Activated gamma-delta T cell (primary cell): Measurements from ENCODE around the gene PRR20D.
"Not testable (repeated sequence)": the region's sequence is repeated elsewhere in the genome, so short reads cannot be mapped to it uniquely, and the experiment has no call there.

ENCODE experiments used
- DNase-seq: peaks from one replicate; lab custom pipeline; 2025; lab: John Stamatoyannopoulos, UW
- total RNA-seq, 2 donors: gene quantifications; one replicate each; lab custom pipeline; 2026; lab: John Stamatoyannopoulos, UW

Gene PRR20D
- 0 reads per million in 2 donors for total RNA-seq

GRCh38 chr13:57160332-57160731 is at the start of gene PRR20D:
PRR20D (plus strand) TSS chr13:57160632; CDS start chr13:57161019, 387 bp downstream.
- not testable (repeated sequence) for DNase-seq

DNA sequence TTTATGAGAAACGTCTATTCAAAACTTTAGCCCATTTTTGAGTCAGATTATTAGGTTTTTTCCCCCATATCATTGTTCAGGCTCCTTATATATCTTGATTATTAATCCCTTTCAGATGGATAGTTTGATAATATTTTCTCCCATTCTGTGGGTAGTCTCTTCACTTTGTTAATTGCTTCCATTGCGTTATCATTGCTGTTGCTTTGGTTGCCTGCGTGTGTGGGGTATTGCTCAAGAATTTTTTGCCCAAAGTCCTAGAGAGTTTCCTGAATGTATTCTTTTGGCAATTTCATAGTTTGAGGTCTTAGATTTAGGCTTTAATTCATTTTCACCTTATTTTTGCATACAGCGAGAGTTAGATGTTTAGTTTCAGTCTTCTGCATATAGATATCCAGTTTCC is 45.5 kb upstream of the PRR20D start:
- DNase-seq, result no peak

DNA sequence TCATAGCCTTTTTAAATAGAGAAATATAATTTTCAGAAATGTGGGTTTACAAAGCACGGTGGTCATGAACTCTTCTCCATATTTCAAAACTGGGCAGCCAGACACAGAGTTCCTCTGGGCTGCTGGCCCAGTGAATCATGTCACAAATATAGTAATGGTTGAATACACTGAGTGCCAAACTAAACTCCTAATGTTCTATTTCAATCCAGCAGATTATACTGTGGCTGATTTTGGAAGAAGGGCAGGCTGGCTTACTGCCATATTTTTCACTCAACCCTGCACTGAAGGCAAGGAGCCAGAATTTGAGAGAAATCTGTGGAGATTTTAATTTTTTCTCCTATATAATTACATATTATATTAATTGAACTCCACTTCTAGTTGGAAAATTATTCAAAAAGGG is 36.8 kb upstream of the PRR20D start:
- DNase-seq, result no peak

DNA sequence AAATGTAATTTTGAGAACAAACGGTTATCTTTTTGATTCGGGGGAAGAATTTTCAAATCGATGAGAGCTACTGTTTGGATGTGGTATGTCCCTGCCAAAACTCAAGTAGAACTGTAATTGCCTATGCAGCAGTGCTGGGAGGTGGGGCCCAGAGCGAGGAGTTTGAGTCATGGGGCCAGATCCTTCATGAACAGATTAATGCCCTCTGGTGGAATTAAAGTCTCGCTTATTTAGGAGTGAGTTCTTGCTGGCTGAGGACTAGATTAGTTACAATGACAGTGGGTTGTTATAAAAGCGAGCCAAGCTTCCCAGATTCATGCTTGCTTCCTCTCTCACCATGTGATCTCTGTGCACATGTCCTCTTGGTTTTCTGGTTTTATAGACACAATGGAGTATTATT is 31.5 kb upstream of the PRR20D start:
- no peak for DNase-seq

DNA sequence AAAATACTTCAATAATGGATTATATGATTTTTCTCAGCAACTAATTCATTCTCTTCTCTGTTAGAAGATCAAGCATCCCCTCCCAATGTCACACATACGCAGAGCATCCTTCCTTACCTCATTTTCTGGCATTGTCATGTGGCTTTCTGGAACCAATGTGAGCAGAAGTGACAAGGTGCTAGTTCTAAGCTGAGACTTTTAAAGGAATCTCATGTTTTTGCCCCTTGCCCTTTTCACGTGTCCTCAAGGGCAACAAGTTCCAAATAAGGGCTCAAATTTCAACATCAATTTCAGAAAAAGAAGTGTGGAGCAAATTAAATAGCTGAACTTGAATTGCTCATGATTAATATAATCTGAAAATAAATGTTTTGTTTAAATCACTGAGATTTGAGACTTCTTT is 24.3 kb upstream of the PRR20D start:
- DNase-seq, result no peak

DNA sequence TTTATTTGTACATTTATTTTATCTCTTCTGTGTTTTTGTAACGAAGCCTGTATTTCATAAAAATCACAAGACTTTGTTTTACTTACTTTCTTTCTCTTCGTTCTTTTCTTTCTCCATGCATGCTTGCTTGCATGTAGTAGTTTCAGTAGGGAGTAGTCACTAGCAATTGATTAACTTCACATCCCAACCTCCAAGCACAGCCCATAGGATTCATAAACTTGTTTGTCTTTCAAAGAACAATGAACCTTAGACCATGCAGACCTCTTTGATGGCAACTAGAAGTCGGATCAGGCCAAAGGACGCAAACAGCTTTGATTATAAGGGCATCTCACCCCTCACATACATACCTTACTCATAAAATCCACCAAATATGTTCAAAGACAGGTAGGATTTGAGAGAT is 22.8 kb upstream of the PRR20D start:
- no peak for DNase-seq

DNA sequence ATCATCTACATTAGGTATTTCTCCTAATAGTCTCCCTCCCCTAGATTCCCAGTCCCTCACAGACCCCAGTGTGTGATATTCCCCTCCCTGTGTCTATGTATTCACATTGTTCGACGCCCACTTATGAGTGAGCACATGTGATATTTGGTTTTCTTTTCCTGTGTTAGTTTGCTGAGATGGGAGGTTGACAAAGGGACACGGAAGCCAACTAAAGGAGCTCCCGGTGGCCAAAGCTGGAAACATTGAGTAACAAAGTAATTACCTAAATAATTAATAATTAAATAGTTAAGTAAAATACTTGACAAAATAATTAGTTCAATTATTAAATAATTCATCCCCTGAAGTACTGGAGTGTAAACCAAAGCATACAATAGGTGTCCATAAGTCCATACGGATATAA is 21.4 kb upstream of the PRR20D start:
- no peak for DNase-seq

GRCh38 chr13:57139781-57140180 is 20.7 kb upstream of the PRR20D start:
- DNase-seq, result not testable (repeated sequence)

DNA sequence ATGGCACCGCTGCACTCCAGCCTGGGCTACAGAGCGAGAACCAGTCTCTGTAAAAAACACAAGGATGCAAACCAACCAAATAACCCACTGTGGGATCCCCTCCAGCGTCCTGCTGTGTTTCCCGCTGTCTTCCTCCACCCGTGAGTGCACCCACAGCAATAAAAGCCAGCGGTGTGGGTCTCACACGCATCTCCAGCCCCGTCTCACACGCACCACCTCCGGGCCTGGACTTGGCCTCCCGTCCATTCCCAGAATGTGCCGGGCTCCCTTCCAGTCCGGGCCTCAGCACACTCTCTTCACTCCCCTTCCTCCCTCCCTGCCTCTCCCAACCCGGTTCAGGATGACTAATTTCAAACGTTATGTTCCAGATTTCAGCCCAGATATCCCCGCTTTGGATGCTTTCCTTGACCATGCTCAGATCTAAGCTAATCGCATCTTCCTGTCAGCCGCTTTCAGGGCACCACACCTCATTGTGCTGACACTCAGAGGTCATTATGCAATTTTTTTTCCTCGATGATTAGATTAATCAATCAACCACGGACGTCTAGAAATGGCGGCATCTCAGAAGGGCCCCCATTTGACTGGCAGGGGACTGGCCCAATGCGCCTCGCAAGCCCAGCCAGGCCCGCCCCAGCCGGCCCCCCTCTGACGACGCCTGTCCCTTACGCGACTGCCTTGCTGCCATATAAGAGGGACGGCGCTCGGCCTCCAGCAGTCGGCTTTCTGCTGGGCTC is 20.0 kb upstream of the PRR20D start, which contains the start of gene PRR20A:
Gene PRR20A (plus strand): TSS at position 684 of the 734 bp plus-strand sequence. CDS start 387 bp downstream, outside the sequence.
- DNase-seq, result not testable (repeated sequence)

- not testable (repeated sequence) for DNase-seq
Measured at GRCh38 chr13:57147188-57147587, 13.2 kb upstream of the PRR20D start, which contains the start of gene PRR20B. PRR20B (plus strand) TSS chr13:57147488; CDS start chr13:57147875, 387 bp downstream.

GRCh38 chr13:57148106-57148505 is 12.3 kb upstream of the PRR20D start:
- not testable (repeated sequence) for DNase-seq

- DNase-seq, result not testable (repeated sequence)
Measured at GRCh38 chr13:57153761-57154160, 6.7 kb upstream of the PRR20D start, which contains the start of gene PRR20C. PRR20C (plus strand) TSS chr13:57154061; CDS start chr13:57154448, 387 bp downstream.

DNA sequence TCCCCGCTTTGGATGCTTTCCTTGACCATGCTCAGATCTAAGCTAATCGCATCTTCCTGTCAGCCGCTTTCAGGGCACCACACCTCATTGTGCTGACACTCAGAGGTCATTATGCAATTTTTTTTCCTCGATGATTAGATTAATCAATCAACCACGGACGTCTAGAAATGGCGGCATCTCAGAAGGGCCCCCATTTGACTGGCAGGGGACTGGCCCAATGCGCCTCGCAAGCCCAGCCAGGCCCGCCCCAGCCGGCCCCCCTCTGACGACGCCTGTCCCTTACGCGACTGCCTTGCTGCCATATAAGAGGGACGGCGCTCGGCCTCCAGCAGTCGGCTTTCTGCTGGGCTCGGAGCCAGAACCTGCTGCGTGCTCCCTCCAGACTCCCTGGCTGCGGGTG is 6.5 kb downstream of the PRR20D start, which contains the start of gene PRR20E:
Gene PRR20E (plus strand): TSS at position 301 of the 400 bp plus-strand sequence. CDS start 387 bp downstream, outside the sequence.
- not testable (repeated sequence) for DNase-seq

- DNase-seq, result no peak
Measured at GRCh38 chr13:57191667-57192066, 31.2 kb downstream of the PRR20D start.

DNA sequence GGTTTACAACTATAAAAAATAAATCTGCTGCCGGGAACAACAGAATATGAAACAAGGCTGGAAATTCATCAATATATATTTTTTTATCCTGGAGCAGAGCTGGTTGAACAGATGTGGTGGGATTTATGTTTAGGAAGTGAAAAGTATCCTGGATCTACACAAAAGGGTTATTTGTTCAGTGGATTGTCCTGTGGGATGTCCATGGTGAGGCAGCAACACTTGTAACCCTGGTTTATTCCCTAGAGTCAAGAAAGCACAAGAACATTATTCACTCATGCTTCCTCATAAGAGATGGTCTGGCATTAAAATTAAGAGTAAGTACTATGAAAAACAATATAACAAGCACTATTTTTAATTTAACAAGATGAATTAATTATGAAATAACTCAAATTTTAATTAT is 52.6 kb downstream of the PRR20D start:
- DNase-seq, result no peak
